ENCODE data around the gene EGFL8. TPM values are rescaled to one million over a fixed set of nuclear protein-coding genes. Genes with fewer than 3 reads are reported as not detected.

EGFL8 gene
- total and polyA plus RNA-seq, 9 of the 15 experiments (the other 6 are each of a cell fraction or from before 2014, with no cell fraction given), result 2.2 to 47.4 (median 14.2) TPM

DNA sequence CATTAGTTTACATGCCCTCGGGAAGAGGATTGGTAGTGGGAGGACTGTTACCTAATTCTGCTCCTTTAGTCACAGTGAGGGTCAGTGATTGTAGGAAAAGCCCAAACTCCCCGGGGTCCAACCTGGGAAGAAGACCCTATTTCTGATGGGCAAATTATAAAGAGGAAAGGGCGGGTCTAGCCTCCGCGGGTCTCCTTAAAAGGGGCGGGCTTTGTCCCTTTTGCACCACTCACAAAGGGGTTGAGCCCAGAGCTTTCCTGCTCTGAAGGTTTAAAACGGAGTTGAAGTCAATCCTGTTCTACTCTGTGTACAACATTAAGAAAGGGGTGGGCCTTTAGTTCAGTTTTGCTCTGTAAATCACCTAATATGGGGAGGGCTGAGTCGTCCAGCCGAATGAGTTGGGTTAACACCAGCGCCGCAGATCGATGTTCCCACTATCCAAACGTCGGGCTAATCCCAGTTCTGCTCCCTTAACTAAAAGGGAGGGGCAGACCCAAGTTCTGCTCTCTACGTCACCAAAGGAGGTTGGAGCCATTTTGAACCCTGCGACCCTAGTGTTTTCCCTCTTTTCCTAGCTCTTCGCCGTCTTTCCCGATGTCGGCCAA, 12.9 kb downstream of the EGFL8 start (continued):
- no peak for TF ChIP-seq BRCA1 (IDR thresholded peaks at IDR 0.05)
- TF ChIP-seq BRCA1 (CRISPR knock-in tag; IDR thresholded peaks at IDR 0.05), result no peak
- TF ChIP-seq, protein P1, sequence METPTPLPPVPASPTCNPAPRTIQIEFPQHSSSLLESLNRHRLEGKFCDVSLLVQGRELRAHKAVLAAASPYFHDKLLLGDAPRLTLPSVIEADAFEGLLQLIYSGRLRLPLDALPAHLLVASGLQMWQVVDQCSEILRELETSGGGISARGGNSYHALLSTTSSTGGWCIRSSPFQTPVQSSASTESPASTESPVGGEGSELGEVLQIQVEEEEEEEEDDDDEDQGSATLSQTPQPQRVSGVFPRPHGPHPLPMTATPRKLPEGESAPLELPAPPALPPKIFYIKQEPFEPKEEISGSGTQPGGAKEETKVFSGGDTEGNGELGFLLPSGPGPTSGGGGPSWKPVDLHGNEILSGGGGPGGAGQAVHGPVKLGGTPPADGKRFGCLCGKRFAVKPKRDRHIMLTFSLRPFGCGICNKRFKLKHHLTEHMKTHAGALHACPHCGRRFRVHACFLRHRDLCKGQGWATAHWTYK (CRISPR knock-in tag; IDR thresholded peaks at IDR 0.05), result peak; percentile 56; the same call in 1 of the 2 replicates
- TF ChIP-seq GATA2 (CRISPR knock-in tag; IDR thresholded peaks at IDR 0.05), result no peak
- peak; percentile 9 for TF ChIP-seq SMAD1 (IDR thresholded peaks at IDR 0.05; ENCODE audit: low read depth, low read length, partially characterized antibody)
- TF ChIP-seq CREM (IDR thresholded peaks at IDR 0.05; ENCODE audit: low read depth), result peak; percentile 82
- no peak for TF ChIP-seq MED1 (CRISPR knock-in tag; IDR thresholded peaks at IDR 0.05; ENCODE audit: borderline replicate concordance)
- TF ChIP-seq, protein P2, sequence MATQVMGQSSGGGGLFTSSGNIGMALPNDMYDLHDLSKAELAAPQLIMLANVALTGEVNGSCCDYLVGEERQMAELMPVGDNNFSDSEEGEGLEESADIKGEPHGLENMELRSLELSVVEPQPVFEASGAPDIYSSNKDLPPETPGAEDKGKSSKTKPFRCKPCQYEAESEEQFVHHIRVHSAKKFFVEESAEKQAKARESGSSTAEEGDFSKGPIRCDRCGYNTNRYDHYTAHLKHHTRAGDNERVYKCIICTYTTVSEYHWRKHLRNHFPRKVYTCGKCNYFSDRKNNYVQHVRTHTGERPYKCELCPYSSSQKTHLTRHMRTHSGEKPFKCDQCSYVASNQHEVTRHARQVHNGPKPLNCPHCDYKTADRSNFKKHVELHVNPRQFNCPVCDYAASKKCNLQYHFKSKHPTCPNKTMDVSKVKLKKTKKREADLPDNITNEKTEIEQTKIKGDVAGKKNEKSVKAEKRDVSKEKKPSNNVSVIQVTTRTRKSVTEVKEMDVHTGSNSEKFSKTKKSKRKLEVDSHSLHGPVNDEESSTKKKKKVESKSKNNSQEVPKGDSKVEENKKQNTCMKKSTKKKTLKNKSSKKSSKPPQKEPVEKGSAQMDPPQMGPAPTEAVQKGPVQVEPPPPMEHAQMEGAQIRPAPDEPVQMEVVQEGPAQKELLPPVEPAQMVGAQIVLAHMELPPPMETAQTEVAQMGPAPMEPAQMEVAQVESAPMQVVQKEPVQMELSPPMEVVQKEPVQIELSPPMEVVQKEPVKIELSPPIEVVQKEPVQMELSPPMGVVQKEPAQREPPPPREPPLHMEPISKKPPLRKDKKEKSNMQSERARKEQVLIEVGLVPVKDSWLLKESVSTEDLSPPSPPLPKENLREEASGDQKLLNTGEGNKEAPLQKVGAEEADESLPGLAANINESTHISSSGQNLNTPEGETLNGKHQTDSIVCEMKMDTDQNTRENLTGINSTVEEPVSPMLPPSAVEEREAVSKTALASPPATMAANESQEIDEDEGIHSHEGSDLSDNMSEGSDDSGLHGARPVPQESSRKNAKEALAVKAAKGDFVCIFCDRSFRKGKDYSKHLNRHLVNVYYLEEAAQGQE (IDR thresholded peaks at IDR 0.05; ENCODE audit: borderline replicate concordance), result no peak
- TF ChIP-seq, protein P2 (CRISPR knock-in tag; IDR thresholded peaks at IDR 0.05; ENCODE audit: low read depth), result no peak
- TF ChIP-seq, protein P3, sequence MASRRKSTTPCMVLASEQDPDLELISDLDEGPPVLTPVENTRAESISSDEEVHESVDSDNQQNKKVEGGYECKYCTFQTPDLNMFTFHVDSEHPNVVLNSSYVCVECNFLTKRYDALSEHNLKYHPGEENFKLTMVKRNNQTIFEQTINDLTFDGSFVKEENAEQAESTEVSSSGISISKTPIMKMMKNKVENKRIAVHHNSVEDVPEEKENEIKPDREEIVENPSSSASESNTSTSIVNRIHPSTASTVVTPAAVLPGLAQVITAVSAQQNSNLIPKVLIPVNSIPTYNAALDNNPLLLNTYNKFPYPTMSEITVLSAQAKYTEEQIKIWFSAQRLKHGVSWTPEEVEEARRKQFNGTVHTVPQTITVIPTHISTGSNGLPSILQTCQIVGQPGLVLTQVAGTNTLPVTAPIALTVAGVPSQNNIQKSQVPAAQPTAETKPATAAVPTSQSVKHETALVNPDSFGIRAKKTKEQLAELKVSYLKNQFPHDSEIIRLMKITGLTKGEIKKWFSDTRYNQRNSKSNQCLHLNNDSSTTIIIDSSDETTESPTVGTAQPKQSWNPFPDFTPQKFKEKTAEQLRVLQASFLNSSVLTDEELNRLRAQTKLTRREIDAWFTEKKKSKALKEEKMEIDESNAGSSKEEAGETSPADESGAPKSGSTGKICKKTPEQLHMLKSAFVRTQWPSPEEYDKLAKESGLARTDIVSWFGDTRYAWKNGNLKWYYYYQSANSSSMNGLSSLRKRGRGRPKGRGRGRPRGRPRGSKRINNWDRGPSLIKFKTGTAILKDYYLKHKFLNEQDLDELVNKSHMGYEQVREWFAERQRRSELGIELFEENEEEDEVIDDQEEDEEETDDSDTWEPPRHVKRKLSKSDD (conservative IDR thresholded peaks at IDR 0.05; ENCODE audit: low read length), result peak; percentile 45; the same call in 1 of the 2 replicates
- TF ChIP-seq, protein P4, sequence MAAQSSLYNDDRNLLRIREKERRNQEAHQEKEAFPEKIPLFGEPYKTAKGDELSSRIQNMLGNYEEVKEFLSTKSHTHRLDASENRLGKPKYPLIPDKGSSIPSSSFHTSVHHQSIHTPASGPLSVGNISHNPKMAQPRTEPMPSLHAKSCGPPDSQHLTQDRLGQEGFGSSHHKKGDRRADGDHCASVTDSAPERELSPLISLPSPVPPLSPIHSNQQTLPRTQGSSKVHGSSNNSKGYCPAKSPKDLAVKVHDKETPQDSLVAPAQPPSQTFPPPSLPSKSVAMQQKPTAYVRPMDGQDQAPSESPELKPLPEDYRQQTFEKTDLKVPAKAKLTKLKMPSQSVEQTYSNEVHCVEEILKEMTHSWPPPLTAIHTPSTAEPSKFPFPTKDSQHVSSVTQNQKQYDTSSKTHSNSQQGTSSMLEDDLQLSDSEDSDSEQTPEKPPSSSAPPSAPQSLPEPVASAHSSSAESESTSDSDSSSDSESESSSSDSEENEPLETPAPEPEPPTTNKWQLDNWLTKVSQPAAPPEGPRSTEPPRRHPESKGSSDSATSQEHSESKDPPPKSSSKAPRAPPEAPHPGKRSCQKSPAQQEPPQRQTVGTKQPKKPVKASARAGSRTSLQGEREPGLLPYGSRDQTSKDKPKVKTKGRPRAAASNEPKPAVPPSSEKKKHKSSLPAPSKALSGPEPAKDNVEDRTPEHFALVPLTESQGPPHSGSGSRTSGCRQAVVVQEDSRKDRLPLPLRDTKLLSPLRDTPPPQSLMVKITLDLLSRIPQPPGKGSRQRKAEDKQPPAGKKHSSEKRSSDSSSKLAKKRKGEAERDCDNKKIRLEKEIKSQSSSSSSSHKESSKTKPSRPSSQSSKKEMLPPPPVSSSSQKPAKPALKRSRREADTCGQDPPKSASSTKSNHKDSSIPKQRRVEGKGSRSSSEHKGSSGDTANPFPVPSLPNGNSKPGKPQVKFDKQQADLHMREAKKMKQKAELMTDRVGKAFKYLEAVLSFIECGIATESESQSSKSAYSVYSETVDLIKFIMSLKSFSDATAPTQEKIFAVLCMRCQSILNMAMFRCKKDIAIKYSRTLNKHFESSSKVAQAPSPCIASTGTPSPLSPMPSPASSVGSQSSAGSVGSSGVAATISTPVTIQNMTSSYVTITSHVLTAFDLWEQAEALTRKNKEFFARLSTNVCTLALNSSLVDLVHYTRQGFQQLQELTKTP (IDR thresholded peaks at IDR 0.05; ENCODE audit: low read depth in 1 of 2, partially characterized antibody in 2 of 2), result peak in 1 of 2 experiments; percentile 9

Data from K562 (cell line).